HG02885 (cell line): Measurements from ENCODE around the gene SHF.
"Not testable (repeated sequence)": the region's sequence is repeated elsewhere in the genome, so short reads cannot be mapped to it uniquely, and the experiment has no call there.

Experiments used
- ATAC-seq: cut with Tn5 transposase; IDR thresholded peaks from one replicate; pipeline ENCODE4 v1.9.1; 2021; ENCODE audit warnings: mild to moderate bottlenecking; ENCODE audit not compliant: unreplicated experiment, poor library complexity

SHF gene, protein sequence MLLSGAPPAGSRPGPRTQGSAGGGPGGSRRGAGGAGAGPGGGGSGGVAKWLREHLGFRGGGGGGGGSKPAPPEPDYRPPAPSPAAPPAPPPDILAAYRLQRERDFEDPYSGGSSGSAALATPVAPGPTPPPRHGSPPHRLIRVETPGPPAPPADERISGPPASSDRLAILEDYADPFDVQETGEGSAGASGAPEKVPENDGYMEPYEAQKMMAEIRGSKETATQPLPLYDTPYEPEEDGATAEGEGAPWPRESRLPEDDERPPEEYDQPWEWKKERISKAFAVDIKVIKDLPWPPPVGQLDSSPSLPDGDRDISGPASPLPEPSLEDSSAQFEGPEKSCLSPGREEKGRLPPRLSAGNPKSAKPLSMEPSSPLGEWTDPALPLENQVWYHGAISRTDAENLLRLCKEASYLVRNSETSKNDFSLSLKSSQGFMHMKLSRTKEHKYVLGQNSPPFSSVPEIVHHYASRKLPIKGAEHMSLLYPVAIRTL

GRCh38 chr15:45187894-45188830, at the start of gene SHF:
TSS of gene SHF (minus strand) at chr15:45187966. CDS start at chr15:45187951, 15 bp downstream.
- ATAC-seq, result peak; percentile 53

- ATAC-seq, result not testable (repeated sequence)
Observed at GRCh38 chr15:45236806-45237205, 49.0 kb upstream of the SHF start.

DNA sequence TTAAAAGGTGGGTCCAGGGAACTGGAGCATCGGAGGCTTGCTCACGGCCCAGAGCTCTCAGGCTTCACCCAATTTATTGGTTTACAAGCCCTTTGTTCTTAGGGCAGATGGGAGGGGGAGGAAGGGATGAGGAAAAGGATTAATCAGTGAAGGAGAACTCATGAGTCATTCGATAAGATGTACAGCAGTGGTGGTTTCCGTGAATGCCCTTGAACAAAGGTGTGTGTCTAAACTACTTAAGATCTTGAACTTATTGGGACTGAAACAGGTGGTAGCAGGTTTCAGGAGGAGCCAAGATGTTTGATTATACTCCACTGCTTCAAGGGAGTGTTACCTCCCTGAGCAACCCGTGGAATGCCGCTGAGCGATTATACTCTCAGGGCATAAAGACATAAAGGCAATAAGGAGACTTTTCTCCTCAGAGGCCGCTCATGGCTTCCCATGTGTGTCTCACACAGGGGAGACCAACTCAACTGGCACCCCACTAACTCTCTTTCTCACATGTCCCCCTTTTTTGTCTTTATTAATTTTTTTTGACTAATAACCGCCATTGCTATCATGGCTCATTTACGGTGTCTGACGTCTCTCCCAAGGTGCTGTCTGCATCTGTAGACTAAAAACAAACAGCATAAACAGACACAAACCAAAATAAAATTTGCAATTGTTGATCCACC, 46.9 kb upstream of the SHF start:
- no peak for ATAC-seq

GRCh38 chr15:45231864-45232562, 44.2 kb upstream of the SHF start:
- no peak for ATAC-seq

- no peak for ATAC-seq
Observed at GRCh38 chr15:45231132-45231531, 43.4 kb upstream of the SHF start.

GRCh38 chr15:45230245-45230965, 42.6 kb upstream of the SHF start:
- ATAC-seq, result no peak

- no peak for ATAC-seq
Observed at GRCh38 chr15:45228931-45229330, 41.2 kb upstream of the SHF start.

- no peak for ATAC-seq
Observed at GRCh38 chr15:45225506-45226273, 37.9 kb upstream of the SHF start.

DNA sequence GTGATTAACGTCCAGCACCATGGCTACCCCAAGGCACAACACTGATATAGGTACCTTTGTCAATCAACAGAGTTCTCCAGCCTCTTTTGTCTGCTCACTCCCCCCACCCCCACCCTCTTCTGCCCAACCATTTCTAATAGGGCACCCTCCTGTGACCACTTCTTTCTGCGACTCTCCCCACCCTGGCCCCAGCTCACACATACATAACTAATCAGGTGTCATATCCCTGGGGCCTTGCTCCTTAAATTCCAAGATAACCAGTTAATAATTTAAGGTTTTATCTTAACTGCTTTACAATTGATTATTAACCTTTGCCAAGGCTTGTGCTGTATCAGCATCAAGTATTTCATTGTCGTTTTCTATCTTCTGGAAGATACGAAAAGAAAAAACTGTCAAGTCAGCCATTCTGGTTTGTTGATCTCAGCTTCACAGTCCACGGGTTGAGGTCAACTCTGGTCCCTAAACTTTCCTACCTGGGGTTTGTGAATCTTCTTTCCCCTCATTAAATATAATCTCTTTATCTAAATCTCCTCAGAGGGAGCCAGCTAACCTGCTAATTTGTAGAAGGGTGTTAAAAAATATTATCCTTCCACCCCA, 37.0 kb upstream of the SHF start:
- ATAC-seq, result no peak

- no peak for ATAC-seq
Observed at GRCh38 chr15:45221967-45222366, 34.2 kb upstream of the SHF start.

DNA sequence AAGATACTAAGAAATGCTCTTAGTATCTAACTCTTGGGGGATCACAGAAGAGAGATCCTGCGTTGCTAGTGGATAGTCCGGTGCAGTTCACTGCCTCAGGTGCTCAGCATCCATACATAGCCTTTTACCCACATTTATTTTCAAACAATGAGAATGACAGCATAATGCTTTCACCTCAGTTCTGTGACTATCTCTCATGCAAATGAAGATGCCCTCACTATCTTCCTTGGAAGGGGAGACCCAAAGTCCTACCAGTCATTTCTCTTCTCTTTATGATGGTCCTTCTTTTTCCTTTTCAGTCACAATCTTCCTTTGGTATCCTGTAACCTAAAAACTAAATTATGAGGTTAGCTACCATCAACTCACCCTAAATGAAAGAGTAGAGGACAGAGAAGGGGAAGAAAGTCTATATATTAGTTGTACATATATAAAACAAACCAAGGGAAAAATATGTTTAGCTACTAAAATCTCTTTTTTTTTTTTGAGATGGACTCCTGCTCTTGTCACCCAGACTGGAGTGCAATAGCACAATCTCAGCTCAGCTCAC, 33.4 kb upstream of the SHF start:
- ATAC-seq, result no peak

DNA sequence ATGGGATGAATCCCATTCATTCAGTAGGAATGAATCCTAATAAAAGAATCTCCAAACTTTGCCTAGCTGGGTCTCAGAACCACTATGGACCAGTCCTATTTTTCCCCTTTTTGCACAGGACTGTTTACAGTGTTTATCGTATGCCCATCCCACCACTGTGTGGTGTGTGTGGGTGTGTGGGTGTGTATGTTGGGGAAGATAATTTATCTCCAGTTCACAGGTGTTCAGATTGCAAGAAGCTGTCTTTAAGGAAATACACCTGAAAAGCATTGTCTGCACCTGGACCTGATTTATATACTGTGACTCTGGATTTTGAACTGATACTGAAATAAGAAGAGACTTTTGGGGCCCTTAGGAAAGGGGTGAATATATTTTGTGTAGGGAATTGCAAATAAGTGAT, 24.7 kb upstream of the SHF start:
- ATAC-seq, result no peak

GRCh38 chr15:45205192-45205591, 17.4 kb upstream of the SHF start:
- ATAC-seq, result peak; percentile 48

DNA sequence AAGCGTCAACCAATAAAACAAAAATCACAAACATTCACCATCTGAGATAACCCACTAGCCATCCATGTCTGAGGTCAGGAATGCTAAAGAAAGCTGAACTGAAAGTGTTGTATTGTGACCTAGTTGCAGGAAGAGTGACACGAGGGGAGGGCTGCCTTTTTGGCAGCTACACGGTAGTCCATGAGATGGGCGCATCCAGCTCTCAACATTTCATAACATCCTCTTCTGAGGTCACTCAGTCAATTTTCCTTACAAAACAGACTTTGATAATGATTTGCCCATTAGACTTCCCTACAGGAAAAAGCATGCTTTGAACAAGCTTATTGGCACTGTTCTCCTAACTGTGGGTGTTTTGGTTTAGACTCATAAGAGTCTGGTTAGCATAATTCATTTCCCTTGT, 15.4 kb upstream of the SHF start:
- no peak for ATAC-seq

- no peak for ATAC-seq
Observed at GRCh38 chr15:45201869-45202268, 14.1 kb upstream of the SHF start.

DNA sequence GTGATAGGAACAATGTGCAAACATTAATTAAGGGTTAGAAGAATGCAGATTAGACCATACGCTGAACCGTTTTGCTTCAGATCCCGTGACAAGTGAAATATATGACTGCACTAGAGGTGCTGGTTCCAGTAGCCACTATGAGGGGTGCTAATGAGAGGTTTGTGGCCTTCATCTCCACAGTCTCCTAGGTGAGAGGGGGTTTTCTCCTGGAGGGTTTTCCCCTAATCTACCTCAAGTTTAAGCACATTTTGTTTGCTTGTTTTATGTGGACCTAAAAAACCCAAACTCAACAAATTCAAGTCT, 13.7 kb upstream of the SHF start:
- ATAC-seq, result no peak

DNA sequence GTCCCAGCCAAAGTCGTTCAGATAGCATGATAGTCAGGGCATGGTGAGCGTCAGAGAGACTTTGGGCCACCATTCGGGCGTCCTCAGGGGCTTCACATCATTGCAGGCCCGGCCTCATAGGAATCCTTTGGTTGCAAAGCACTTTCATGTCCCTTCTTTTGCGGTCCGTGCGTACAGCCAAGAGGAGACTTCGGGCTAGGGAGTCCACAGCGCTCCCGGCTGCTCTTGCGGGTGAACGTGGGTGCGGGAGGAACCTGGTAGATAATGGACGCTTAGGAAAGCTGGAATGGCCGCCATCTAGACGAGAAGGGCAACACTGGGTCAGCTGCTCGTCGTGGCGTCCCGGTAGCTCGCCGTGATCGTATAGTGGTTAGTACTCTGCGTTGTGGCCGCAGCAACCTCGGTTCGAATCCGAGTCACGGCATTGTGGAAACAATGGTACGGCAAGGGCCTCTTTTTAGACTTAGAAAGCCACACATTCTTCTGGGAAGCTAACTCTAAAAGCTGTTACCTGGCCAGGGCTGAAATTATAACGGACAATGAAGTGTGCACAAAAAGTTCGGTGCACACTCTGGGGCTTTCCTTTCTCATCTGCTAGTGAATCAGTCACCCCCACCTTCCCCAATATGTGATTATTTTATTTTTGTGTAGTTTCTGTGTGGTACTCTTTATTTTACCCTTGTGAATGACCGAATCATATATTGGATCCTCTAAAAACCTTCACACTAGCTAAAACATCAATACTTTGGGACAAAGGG, 13.2 kb upstream of the SHF start:
- peak; percentile 17 for ATAC-seq
